GM19468 (cell line): ENCODE results near the gene TFDP1.
"Not testable (repeated sequence)": the region's sequence is repeated elsewhere in the genome, so short reads cannot be mapped to it uniquely, and the experiment has no call there.

ENCODE experiments used
- ATAC-seq: cut with Tn5 transposase; IDR thresholded peaks from one replicate; pipeline ENCODE4 v1.9.1; 2021; ENCODE audit warnings: mild to moderate bottlenecking, moderate library complexity, moderate number of reproducible peaks; ENCODE audit not compliant: unreplicated experiment; ENCODE audit errors: extremely low read depth

The TFDP1 gene

GRCh38 chr13:113594066-113594821, 9.7 kb downstream of the TFDP1 start:
- not testable (repeated sequence) for ATAC-seq

DNA sequence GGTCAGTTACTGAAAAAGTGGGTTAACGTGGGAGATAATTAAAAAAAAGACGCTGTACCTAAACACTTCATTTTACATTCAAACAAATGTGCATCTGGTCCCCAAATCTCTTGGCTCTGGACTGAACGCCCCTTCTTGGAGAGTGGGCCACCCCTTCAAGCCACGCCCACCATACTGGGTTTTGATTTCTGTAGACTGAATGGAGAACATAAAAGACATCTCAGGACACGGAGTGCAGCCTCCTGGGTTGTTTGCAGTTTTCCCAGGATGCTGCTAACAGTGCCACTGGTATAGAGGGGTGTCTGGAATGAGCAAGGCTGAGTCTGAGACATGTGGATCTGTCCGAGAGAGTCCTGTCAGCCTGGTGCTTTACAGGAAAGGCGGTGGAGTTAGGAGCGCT, 10.6 kb downstream of the TFDP1 start:
- ATAC-seq, result no peak

DNA sequence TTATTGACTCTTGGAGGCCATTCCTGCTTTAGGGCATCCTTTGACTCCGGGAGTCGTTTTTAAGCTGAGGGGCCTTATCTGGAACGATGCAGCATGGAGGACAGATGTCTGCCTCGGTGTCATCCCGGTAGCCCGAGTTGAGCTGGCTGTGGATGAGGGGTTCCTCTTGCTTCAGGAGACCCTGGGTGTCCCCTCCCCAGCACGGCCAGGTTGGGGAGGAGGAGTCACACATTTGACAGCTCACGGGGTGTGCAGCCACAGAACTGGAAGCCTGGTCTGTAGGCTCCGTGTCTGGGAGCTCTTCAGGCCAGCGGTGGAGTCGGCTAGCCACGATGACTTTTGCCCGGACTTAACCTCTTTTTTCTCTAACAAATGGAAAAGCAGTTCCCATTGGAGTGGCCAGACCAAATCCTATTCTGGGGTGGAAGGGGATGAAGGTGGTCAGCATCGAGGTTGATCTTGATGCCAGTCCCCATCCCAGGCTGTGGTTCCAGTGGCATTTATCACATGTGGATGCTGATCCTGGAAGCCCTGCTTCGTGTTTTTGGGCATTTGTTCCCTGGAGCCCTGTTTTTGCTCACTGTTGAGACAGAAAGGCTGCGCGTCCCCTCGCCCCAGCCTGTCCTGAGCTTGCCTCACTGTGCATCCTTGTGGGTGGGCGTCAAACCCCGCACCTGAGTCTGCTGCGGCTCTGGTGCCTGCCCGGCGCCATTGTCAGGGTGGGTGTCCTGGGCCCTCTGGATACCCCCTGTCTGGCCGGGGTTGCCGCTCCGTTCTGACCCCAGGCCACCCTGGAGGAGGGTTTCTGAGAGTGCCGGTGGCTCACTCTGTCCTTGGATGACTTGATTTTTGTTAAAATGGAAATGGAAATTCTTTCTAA, 12.0 kb downstream of the TFDP1 start:
- ATAC-seq, result no peak

DNA sequence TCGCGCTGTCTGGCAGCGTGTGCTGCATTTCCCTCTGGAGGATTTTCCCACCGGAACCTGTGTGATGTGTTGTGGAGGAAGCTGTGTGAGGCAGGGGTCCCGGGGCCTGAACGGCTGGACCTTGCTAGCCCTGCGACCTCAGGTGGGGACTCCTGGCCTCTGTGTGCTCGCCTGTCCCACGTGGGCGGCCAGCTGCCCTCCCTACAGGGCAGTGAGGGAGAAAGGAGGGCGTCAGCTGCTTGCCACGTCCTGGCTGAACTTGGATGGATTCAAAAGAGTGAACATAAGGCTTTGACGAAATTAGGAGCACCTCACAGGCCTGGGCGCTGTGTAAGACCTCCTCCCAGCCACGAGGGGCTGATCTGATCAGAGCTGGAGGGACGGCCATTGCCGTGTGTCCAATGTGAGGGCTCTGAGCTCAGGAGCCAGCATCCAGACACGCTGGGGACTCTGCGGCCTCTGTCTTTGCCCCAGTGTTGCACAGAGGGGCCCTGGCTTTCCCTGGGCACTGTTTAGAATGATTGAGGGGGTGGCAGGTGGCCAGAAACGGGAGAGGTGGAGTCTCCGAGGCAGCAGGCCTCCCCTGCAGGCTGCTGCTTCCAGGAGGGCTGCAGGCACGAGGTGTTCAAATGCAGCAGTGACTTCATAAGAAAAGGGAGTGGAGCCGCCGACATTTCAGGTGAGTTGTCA, 13.0 kb downstream of the TFDP1 start:
- no peak for ATAC-seq

DNA sequence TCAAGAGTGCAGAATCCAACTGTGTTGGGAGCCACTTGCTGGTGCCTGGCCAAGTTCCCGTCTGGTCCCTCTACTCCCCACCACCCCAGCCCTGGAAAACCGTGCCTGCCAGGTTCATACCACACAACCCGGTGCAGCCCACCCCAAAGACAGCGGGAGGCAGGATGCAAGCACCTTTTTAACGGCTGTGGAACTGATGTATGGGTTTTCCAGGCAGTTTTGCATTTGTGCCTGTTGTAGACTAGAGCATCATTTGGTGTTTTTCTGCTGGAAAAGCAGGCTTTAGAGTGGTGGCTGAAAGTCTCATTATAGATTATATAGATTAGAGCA, 13.5 kb downstream of the TFDP1 start:
- ATAC-seq, result no peak

GRCh38 chr13:113598481-113598880, 13.9 kb downstream of the TFDP1 start:
- no peak for ATAC-seq

GRCh38 chr13:113599391-113599790, 14.8 kb downstream of the TFDP1 start:
- ATAC-seq, result no peak

- no peak for ATAC-seq
Measured at GRCh38 chr13:113601166-113602070, 16.9 kb downstream of the TFDP1 start.

GRCh38 chr13:113602291-113602988, 17.9 kb downstream of the TFDP1 start:
- no peak for ATAC-seq

DNA sequence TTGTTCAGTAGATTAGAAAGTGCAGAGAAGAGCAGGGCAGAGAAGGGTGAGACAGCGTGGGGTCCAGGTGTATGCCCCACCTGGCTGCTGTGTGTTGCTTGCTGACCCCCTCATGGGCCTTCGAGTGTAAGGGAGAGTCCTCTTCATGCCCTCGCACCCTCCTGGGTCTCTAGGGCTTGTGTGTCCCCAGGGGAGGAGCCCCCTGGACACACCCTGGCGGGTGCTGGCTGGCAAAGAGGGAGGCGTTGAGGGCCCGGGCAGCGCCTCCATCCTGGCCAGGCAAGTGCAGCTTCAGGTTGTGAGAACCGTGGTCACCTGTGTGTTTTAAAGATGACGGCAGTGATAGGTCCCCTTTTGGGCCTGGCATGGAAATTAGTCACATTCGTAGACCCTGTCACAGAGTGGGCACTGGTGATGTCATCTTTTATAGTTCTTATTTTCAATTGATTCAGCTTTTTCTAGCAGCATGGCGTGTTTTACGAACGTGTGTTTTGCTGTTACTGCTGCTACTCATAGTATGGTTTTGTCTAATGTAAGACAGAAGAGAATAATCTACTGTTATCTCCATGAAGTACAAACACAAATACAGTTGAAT, 18.7 kb downstream of the TFDP1 start:
- ATAC-seq, result no peak

GRCh38 chr13:113604186-113604585, 19.6 kb downstream of the TFDP1 start:
- ATAC-seq, result no peak

DNA sequence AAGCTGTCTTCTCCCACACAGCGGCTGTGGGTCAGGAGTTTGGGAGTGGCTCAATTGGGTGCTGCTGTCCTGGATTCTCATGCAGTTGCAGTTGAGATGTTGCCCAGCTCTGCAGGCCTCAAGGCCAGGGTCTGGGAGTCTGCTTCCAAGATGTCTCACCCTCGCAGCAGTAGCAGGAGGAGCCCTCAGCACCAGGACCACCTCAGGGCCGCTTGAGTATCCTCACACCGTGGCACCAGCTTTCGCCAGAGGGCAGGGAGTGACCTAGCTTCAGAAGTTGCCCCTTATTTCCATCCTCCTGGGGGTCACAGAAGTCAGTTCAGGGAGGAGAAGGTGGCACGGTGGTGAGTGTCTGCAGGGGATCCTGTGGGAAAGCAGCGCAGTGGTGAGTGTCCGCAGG, 20.9 kb downstream of the TFDP1 start:
- ATAC-seq, result no peak

DNA sequence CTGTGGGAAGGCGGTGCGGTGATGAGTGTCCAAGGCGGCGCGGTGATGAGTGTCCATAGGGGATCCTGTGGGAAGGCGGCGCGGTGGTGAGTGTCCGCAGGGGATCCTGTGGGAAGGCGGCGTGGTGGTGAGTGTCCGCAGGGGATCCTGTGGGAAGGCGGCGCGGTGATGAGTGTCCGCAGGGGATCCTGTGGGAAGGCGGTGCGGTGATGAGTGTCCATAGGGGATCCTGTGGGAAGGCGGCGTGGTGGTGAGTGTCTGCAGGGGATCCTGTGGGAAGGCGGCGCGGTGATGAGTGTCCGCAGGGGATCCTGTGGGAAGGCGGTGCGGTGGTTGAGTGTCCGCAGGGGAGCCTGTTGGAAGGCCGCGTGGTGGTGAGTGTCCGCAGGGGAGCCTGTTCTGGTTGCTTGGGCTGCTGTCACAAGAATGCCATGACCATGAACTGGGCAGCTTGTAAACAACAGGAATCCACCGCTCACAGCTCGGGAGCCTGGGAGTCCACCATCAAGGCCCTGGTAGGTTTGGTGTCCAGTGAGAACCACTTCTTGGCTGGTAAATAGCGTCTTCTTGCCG, 21.4 kb downstream of the TFDP1 start:
- no peak for ATAC-seq

- no peak for ATAC-seq
Measured at GRCh38 chr13:113607056-113607888, 22.7 kb downstream of the TFDP1 start.

GRCh38 chr13:113607889-113608635, 23.5 kb downstream of the TFDP1 start:
- ATAC-seq, result no peak

GRCh38 chr13:113608967-113609533, 24.5 kb downstream of the TFDP1 start:
- ATAC-seq, result no peak

GRCh38 chr13:113609616-113610015, 25.1 kb downstream of the TFDP1 start:
- ATAC-seq, result no peak
